Stimulated activated CD4-positive, alpha-beta T cell treated with anti-CD3 and anti-CD28 coated beads, Interleukin-12 subunit alpha, Interleukin-12 subunit beta, amount 100 ng/mL, for 4 hours (primary cell): Measurements from ENCODE around the gene DNMT1.

ENCODE experiments used
- DNase-seq: peaks from one replicate; pipeline ENCODE4 v3.0.0-alpha.2; 2020

Gene DNMT1

GRCh38 chr19:10111405-10111811 is 83.3 kb downstream of the DNMT1 start, which contains the start of gene P2RY11:
P2RY11 (plus strand) TSS chr19:10111693; CDS start chr19:10111722, 29 bp downstream.
- DNase-seq, result no peak

GRCh38 chr19:10110972-10111317 is 83.8 kb downstream of the DNMT1 start:
- no peak for DNase-seq

GRCh38 chr19:10110076-10110971 is 84.4 kb downstream of the DNMT1 start:
- no peak for DNase-seq

GRCh38 chr19:10109528-10109927 is 85.2 kb downstream of the DNMT1 start:
- no peak for DNase-seq

- DNase-seq, result no peak
These were observed 86.9 kb downstream of the DNMT1 start for GRCh38 chr19:10107817-10108367.

- no peak for DNase-seq
These were observed 87.5 kb downstream of the DNMT1 start for GRCh38 chr19:10107254-10107653.

- DNase-seq, result peak; percentile 93
These were observed 88.4 kb downstream of the DNMT1 start, which contains the start of gene PPAN for GRCh38 chr19:10106100-10106936. PPAN (plus strand) TSS chr19:10106362; CDS start chr19:10106395, 33 bp downstream.

- DNase-seq, result peak; percentile 74
These were observed 89.1 kb downstream of the DNMT1 start for GRCh38 chr19:10105509-10106099.

- peak; percentile 56 for DNase-seq
These were observed 89.9 kb downstream of the DNMT1 start for GRCh38 chr19:10104665-10105508.

GRCh38 chr19:10104130-10104513 is 90.6 kb downstream of the DNMT1 start:
- DNase-seq, result no peak

GRCh38 chr19:10102787-10103236 is 91.9 kb downstream of the DNMT1 start:
- DNase-seq, result no peak

- DNase-seq, result no peak
These were observed 94.5 kb downstream of the DNMT1 start for GRCh38 chr19:10100163-10100785.

GRCh38 chr19:10096615-10096963 is 98.2 kb downstream of the DNMT1 start:
- no peak for DNase-seq

GRCh38 chr19:10095948-10096614 is 98.7 kb downstream of the DNMT1 start:
- peak; percentile 85 for DNase-seq

- DNase-seq, result no peak
These were observed 99.2 kb downstream of the DNMT1 start for GRCh38 chr19:10095622-10095947.

GRCh38 chr19:10093295-10094186 is 101.2 kb downstream of the DNMT1 start:
- no peak for DNase-seq

- DNase-seq, result no peak
These were observed 102.0 kb downstream of the DNMT1 start for GRCh38 chr19:10092648-10093294.

GRCh38 chr19:10091895-10092641 is 102.7 kb downstream of the DNMT1 start:
- no peak for DNase-seq

- no peak for DNase-seq
These were observed 103.4 kb downstream of the DNMT1 start for GRCh38 chr19:10091370-10091687.
